Prostate gland (tissue), 2 donors: ENCODE measurements around the gene RABL2B.

ENCODE experiments used
- POLR2A ChIP-seq: fragments of 450-650 bp; IDR thresholded peaks from one replicate; pipeline ENCODE4 v1.6.1; 2016; ENCODE audit warnings: antibody characterized with exemption, mild to moderate bottlenecking
- TF ChIP-seq, protein P1 (sequence below), 4 experiments: fragments of 200-600 bp in 2 of 4; fragments of 450-650 bp in 2 of 4; sonication (generic) in 2 of 4; IDR thresholded peaks; 1 replicate in 3 of 4; 2 replicates in 1 of 4; pipeline ENCODE4 v1.5.1; 2016 to 2019; ENCODE audit warnings: antibody characterized with exemption in 4 of 4, mild to moderate bottlenecking in 2 of 4, moderate library complexity in 2 of 4

DNA sequence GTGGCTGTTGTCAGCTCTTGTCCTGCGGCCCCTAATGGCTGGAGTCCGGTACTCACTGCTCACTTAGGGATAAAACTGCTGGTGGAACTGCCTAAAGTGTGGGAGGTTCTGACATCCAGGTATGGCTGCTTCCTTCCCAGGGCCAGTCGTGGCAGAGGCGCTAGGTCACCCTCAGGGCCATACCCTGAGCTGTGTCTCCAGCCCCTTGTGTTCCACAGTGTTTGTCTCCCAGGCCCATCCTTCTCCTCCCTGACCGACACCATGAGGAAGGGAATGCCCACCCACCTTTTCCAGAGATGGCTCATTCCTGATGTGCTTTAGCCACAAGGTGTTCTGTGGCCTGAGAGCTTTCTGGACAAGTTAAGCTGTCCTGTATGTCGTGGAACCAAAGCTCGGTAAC is 57.8 kb downstream of the RABL2B start:
- no peak for TF ChIP-seq POLR2A
- TF ChIP-seq, protein P1, sequence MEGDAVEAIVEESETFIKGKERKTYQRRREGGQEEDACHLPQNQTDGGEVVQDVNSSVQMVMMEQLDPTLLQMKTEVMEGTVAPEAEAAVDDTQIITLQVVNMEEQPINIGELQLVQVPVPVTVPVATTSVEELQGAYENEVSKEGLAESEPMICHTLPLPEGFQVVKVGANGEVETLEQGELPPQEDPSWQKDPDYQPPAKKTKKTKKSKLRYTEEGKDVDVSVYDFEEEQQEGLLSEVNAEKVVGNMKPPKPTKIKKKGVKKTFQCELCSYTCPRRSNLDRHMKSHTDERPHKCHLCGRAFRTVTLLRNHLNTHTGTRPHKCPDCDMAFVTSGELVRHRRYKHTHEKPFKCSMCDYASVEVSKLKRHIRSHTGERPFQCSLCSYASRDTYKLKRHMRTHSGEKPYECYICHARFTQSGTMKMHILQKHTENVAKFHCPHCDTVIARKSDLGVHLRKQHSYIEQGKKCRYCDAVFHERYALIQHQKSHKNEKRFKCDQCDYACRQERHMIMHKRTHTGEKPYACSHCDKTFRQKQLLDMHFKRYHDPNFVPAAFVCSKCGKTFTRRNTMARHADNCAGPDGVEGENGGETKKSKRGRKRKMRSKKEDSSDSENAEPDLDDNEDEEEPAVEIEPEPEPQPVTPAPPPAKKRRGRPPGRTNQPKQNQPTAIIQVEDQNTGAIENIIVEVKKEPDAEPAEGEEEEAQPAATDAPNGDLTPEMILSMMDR (IDR thresholded peaks at IDR 0.05) = no peak
